DOHH2 (cell line): ENCODE measurements around the gene HAT1.

Experiments
- H3F3A ChIP-seq: fragments of 200-600 bp; sonication (generic), shearing (Covaris generic); 2 replicates; pipeline ENCODE4 v1.6.0; 2016; ENCODE audit warnings: antibody characterized with exemption, mild to moderate bottlenecking; ENCODE audit not compliant: control insufficient read depth, insufficient read depth
- H3K27ac ChIP-seq: fragments of 200-600 bp; sonication (generic); 2 replicates; pipeline ENCODE4 v1.5.1; 2014; ENCODE audit warnings: low read depth, mild to moderate bottlenecking, low read length, moderate library complexity
- H3K27me3 ChIP-seq: fragments of 200-600 bp; sonication (generic); 2 replicates; pipeline ENCODE4 v1.6.1; 2014; ENCODE audit warnings: mild to moderate bottlenecking, low read length, mixed read lengths; ENCODE audit not compliant: control insufficient read depth
- H3K36me3 ChIP-seq: fragments of 200-600 bp; sonication (generic); 2 replicates; pipeline ENCODE4 v1.6.1; 2014; ENCODE audit warnings: mild to moderate bottlenecking, low read length, moderate library complexity, mixed read lengths; ENCODE audit not compliant: control insufficient read depth
- H3K4me1 ChIP-seq: fragments of 200-600 bp; sonication (generic); 2 replicates; pipeline ENCODE4 v1.6.1; 2014; ENCODE audit warnings: mild to moderate bottlenecking, low read length, mixed read lengths; ENCODE audit not compliant: control insufficient read depth
- H3K4me2 ChIP-seq: fragments of 200-600 bp; sonication (generic); 2 replicates; pipeline ENCODE4 v1.6.0; 2014; ENCODE audit warnings: mild to moderate bottlenecking, low read length, moderate library complexity
- H3K4me3 ChIP-seq: fragments of 200-600 bp; sonication (generic); 2 replicates; pipeline ENCODE4 v1.5.1; 2014; ENCODE audit warnings: mild to moderate bottlenecking, low read length, mixed read lengths
- H3K79me2 ChIP-seq: fragments of 200-600 bp; sonication (generic); 2 replicates; pipeline ENCODE4 v1.6.1; 2014; ENCODE audit warnings: mild to moderate bottlenecking, low read length, mixed read lengths; ENCODE audit not compliant: control insufficient read depth
- H3K9me2 ChIP-seq: fragments of 200-600 bp; sonication (generic); replicated peaks from 2 replicates; pipeline ENCODE4 v1.6.1; 2014; ENCODE audit warnings: mild to moderate bottlenecking, low read length, mixed read lengths; ENCODE audit not compliant: control insufficient read depth
- H3K9me3 ChIP-seq: fragments of 200-600 bp; sonication (generic); 2 replicates; pipeline ENCODE4 v1.6.1; 2014; ENCODE audit warnings: antibody characterized with exemption, low read length, mixed read lengths; ENCODE audit not compliant: control insufficient read depth, insufficient read depth
- H4K20me1 ChIP-seq: fragments of 200-600 bp; sonication (generic); 2 replicates; pipeline ENCODE4 v1.6.0; 2014; ENCODE audit warnings: low read depth, mild to moderate bottlenecking, antibody characterized with exemption, low read length, moderate library complexity; ENCODE audit not compliant: control insufficient read depth, insufficient read depth
- CTCF ChIP-seq: fragments of 200-600 bp; sonication (generic); IDR thresholded peaks from one replicate; pipeline ENCODE4 v1.5.1; 2014; ENCODE audit warnings: antibody characterized with exemption, mild to moderate bottlenecking, low read depth, low read length; ENCODE audit not compliant: poor library complexity, severe bottlenecking
- EZH2phosphoT487 ChIP-seq: fragments of 200-600 bp; sonication (generic); IDR thresholded peaks from 2 replicates; pipeline ENCODE4 v1.6.1; 2017; ENCODE audit warnings: borderline replicate concordance, mild to moderate bottlenecking, antibody characterized with exemption, low read length, moderate library complexity, mixed read lengths

The HAT1 gene

GRCh38 chr2:171965238-171965637 is 43.0 kb downstream of the HAT1 start:
- TF ChIP-seq EZH2phosphoT487 (no peak), CTCF (no peak)
- Histone ChIP-seq H3K27ac (no peak overlapping the region), H3K79me2 (no peaks in the 10 kb centered on the region), H3K9me2 (no peaks in the 10 kb centered on the region), H3F3A (no peaks in the 10 kb centered on the region), H3K4me3 (no peak overlapping the region), H3K4me2 (no peak overlapping the region), H3K9me3 (no peaks in the 10 kb centered on the region), H3K4me1 (no peaks in the 10 kb centered on the region), H3K36me3 (peaks cover 41% of the 10 kb centered on the region), H4K20me1 (no peaks in the 10 kb centered on the region), H3K27me3 (no peaks in the 10 kb centered on the region)

- Histone ChIP-seq H4K20me1 (no peaks in the 10 kb centered on the region), H3K4me1 (no peaks in the 10 kb centered on the region), H3K79me2 (no peaks in the 10 kb centered on the region), H3K36me3 (peaks cover 41% of the 10 kb centered on the region), H3K27me3 (no peaks in the 10 kb centered on the region), H3K4me2 (no peak overlapping the region), H3F3A (no peaks in the 10 kb centered on the region), H3K27ac (no peak overlapping the region), H3K9me2 (no peaks in the 10 kb centered on the region), H3K9me3 (no peaks in the 10 kb centered on the region), H3K4me3 (no peak overlapping the region)
- TF ChIP-seq EZH2phosphoT487 (no peak), CTCF (no peak)
Measured at GRCh38 chr2:171965661-171966060, 43.4 kb downstream of the HAT1 start.

- H3K4me2 ChIP-seq = no peak overlapping the region
- no peaks in the 10 kb centered on the region for H3K9me2 ChIP-seq
- no peak overlapping the region for H3K4me3 ChIP-seq
- peaks cover 41% of the 10 kb centered on the region for H3K36me3 ChIP-seq
- H3K27me3 ChIP-seq = no peaks in the 10 kb centered on the region
- H3K9me3 ChIP-seq = no peaks in the 10 kb centered on the region
- H4K20me1 ChIP-seq = no peaks in the 10 kb centered on the region
- no peak overlapping the region for H3K27ac ChIP-seq
- TF ChIP-seq CTCF (no peak), EZH2phosphoT487 (no peak)
- no peaks in the 10 kb centered on the region for H3F3A ChIP-seq
- no peaks in the 10 kb centered on the region for H3K79me2 ChIP-seq
- no peaks in the 10 kb centered on the region for H3K4me1 ChIP-seq
Measured at GRCh38 chr2:171966235-171966634, 44.0 kb downstream of the HAT1 start.

- TF ChIP-seq EZH2phosphoT487 (no peak), CTCF (no peak)
- Histone ChIP-seq H3K36me3 (peaks cover 41% of the 10 kb centered on the region), H3K4me3 (no peak overlapping the region), H3K27me3 (no peaks in the 10 kb centered on the region), H3K4me2 (no peak overlapping the region), H3F3A (no peaks in the 10 kb centered on the region), H3K27ac (no peak overlapping the region), H3K9me2 (no peaks in the 10 kb centered on the region), H3K79me2 (no peaks in the 10 kb centered on the region), H3K9me3 (no peaks in the 10 kb centered on the region), H4K20me1 (no peaks in the 10 kb centered on the region), H3K4me1 (no peaks in the 10 kb centered on the region)
Measured at GRCh38 chr2:171966688-171967087, 44.4 kb downstream of the HAT1 start.
